WTC11 (cell line): ENCODE results near the gene TMEM255A. TPM values are rescaled to one million over a fixed set of nuclear protein-coding genes. Genes with fewer than 3 reads are reported as not detected.

ENCODE experiments used
- ATAC-seq: fragments of 200-7000 bp; cut with Tn5 transposase; 2 replicates; pipeline ENCODE4 v1.10.0; 2021; ENCODE audit warnings: mild to moderate bottlenecking, moderate library complexity
- CTCF ChIA-PET: fragments of 300-600 bp; sonication (Branson Sonifier 250); formaldehyde crosslinking; loops from one replicate; lab custom pipeline; 2021; ENCODE audit warnings: antibody characterized with exemption; lab: Charles Lee
- POLR2A ChIA-PET: fragments of 350-600 bp; sonication (Branson Sonifier 250); formaldehyde crosslinking; loops from one replicate; lab custom pipeline; 2021; ENCODE audit warnings: antibody characterized with exemption; lab: Charles Lee
- DNase-seq: peaks from one replicate; pipeline ENCODE4 v3.0.0; 2021; ENCODE audit warnings: low spot score
- H3K27ac Mint-ChIP-seq: 2 replicates; pipeline ENCODE4 v1.8.0; 2021; ENCODE audit warnings: mixed read lengths
- H3K27me3 Mint-ChIP-seq: 2 replicates; pipeline ENCODE4 v1.8.0; 2021; ENCODE audit warnings: low read depth, mild to moderate bottlenecking, moderate library complexity, mixed read lengths
- H3K36me3 Mint-ChIP-seq: 2 replicates; pipeline ENCODE4 v1.8.0; 2021; ENCODE audit warnings: mixed read lengths
- H3K4me1 Mint-ChIP-seq: 2 replicates; pipeline ENCODE4 v1.8.0; 2022; ENCODE audit warnings: mixed read lengths
- H3K4me3 Mint-ChIP-seq: 2 replicates; pipeline ENCODE4 v1.8.0; 2021; ENCODE audit warnings: mild to moderate bottlenecking, moderate library complexity, mixed read lengths
- H3K9me3 Mint-ChIP-seq: 2 replicates; pipeline ENCODE4 v1.8.0; 2021; ENCODE audit warnings: mixed read lengths
- CBFB ChIP-seq: sonication (generic); formaldehyde crosslinking; IDR thresholded peaks from 2 replicates; pipeline ENCODE4 v1.8.1; 2022; ENCODE audit warnings: mild to moderate bottlenecking, low read depth, missing genetic modification reagents
- ESRRA ChIP-seq: sonication (generic); formaldehyde crosslinking; IDR thresholded peaks from 2 replicates; pipeline ENCODE4 v1.8.1; 2022; ENCODE audit warnings: mild to moderate bottlenecking, missing genetic modification reagents, borderline replicate concordance
- ETV6 ChIP-seq: sonication (generic); formaldehyde crosslinking; IDR thresholded peaks from 2 replicates; pipeline ENCODE4 v1.8.1; 2022; ENCODE audit warnings: mild to moderate bottlenecking, missing genetic modification reagents
- FOXJ3 ChIP-seq: sonication (generic); formaldehyde crosslinking; IDR thresholded peaks from 2 replicates; pipeline ENCODE4 v1.9.0; 2021; ENCODE audit warnings: missing genetic modification reagents, mild to moderate bottlenecking, borderline replicate concordance
- GRHL2 ChIP-seq: fragments of 250-450 bp; sonication (Bioruptor Pico); IDR thresholded peaks from 2 replicates; pipeline ENCODE4 v1.8.0; 2022; ENCODE audit warnings: mild to moderate bottlenecking, moderate library complexity; ENCODE audit not compliant: insufficient replicate concordance, severe bottlenecking
- IRF2 ChIP-seq: sonication (generic); formaldehyde crosslinking; IDR thresholded peaks from 2 replicates; pipeline ENCODE4 v1.8.0; 2022; ENCODE audit warnings: low read depth, missing genetic modification reagents, borderline replicate concordance
- MYBL2 ChIP-seq: sonication (generic); formaldehyde crosslinking; IDR thresholded peaks from 2 replicates; pipeline ENCODE4 v1.8.1; 2023; ENCODE audit warnings: mild to moderate bottlenecking, moderate library complexity, missing genetic modification reagents
- NR3C1 ChIP-seq: sonication (generic); formaldehyde crosslinking; conservative IDR thresholded peaks from 2 replicates; pipeline ENCODE4 v1.8.1; 2023; ENCODE audit warnings: low read depth, mild to moderate bottlenecking, missing genetic modification reagents
- SMAD4 ChIP-seq: sonication (generic); formaldehyde crosslinking; IDR thresholded peaks from 2 replicates; pipeline ENCODE4 v1.8.0; 2022; ENCODE audit warnings: mild to moderate bottlenecking, missing genetic modification reagents
- SOX15 ChIP-seq: fragments of 250-450 bp; sonication (Bioruptor Pico); IDR thresholded peaks from 2 replicates; pipeline ENCODE4 v1.9.0; 2021; ENCODE audit warnings: mild to moderate bottlenecking
- SP1 ChIP-seq: sonication (generic); formaldehyde crosslinking; conservative IDR thresholded peaks from 2 replicates; pipeline ENCODE4 v1.8.1; 2022; ENCODE audit warnings: missing genetic modification reagents
- TEAD1 ChIP-seq: sonication (generic); formaldehyde crosslinking; IDR thresholded peaks from 2 replicates; pipeline ENCODE4 v1.8.0; 2022; ENCODE audit warnings: mild to moderate bottlenecking, missing genetic modification reagents
- ZNF416 ChIP-seq: fragments of 250-450 bp; sonication (Bioruptor Pico); IDR thresholded peaks from 2 replicates; pipeline ENCODE4 v1.9.0; 2021; ENCODE audit warnings: mild to moderate bottlenecking, inconsistent platforms
- total RNA-seq: library from RNA; stranded (reverse); gene quantifications from 3 replicates; pipeline ENCODE4 v1.2.3, GENCODE V29; 2021
- TF ChIP-seq, protein P1 (sequence below): fragments of 250-450 bp; sonication (Bioruptor Pico); IDR thresholded peaks from 2 replicates; pipeline ENCODE4 v2.1.2; 2022; ENCODE audit warnings: mild to moderate bottlenecking, moderate library complexity
- TF ChIP-seq, protein P2 (sequence below): sonication (generic); formaldehyde crosslinking; IDR thresholded peaks from 2 replicates; pipeline ENCODE4 v1.8.1; 2023; ENCODE audit warnings: mild to moderate bottlenecking, missing genetic modification reagents
- TF ChIP-seq, protein P3 (sequence below): sonication (generic); formaldehyde crosslinking; IDR thresholded peaks from 2 replicates; pipeline ENCODE4 v1.8.1; 2022; ENCODE audit warnings: low read depth, mild to moderate bottlenecking, moderate library complexity, missing genetic modification reagents, borderline replicate concordance
- TF ChIP-seq, protein P4 (sequence below): sonication (generic); formaldehyde crosslinking; IDR thresholded peaks from 2 replicates; pipeline ENCODE4 v1.8.1; 2023; ENCODE audit warnings: mild to moderate bottlenecking, missing genetic modification reagents
- TF ChIP-seq, protein P5 (sequence below): fragments of 250-450 bp; sonication (Bioruptor Pico); IDR thresholded peaks from 2 replicates; pipeline ENCODE4 v1.9.0; 2021; ENCODE audit warnings: mild to moderate bottlenecking
- TF ChIP-seq, protein P6 (sequence below): sonication (generic); formaldehyde crosslinking; IDR thresholded peaks from 2 replicates; pipeline ENCODE4 v1.8.1; 2022; ENCODE audit warnings: mild to moderate bottlenecking, moderate library complexity, missing genetic modification reagents
- TF ChIP-seq, protein P7 (sequence below): sonication (generic); formaldehyde crosslinking; IDR thresholded peaks from 2 replicates; pipeline ENCODE4 v1.8.1; 2022; ENCODE audit warnings: mild to moderate bottlenecking, missing genetic modification reagents, moderate library complexity, borderline replicate concordance

TMEM255A gene
- total RNA-seq, 1 experiment from 2014 or later, result 0.61 TPM

DNA sequence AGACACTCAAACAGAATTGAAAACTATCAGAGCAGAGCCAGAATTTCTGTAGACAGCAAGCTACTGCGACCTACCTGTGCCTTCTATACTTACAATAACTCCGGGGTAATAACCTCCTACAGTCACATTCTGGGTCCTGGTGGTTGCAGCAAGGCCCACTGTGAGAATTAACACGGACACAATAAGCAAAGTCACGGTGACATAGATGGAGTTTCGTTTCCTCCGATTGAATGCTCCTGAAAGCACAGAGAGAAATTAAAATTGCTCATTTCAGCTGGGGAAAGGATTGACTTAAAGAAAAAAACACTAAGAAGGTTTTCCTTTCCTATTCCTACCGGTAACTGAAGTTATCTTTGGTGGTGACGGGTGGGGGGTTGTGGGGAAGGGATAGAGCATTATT, 7.0 kb downstream of the TMEM255A start:
- TF ChIP-seq, protein P1, sequence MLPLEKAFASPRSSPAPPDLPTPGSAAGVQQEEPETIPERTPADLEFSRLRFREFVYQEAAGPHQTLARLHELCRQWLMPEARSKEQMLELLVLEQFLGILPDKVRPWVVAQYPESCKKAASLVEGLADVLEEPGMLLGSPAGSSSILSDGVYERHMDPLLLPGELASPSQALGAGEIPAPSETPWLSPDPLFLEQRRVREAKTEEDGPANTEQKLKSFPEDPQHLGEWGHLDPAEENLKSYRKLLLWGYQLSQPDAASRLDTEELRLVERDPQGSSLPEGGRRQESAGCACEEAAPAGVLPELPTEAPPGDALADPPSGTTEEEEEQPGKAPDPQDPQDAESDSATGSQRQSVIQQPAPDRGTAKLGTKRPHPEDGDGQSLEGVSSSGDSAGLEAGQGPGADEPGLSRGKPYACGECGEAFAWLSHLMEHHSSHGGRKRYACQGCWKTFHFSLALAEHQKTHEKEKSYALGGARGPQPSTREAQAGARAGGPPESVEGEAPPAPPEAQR (CRISPR knock-in tag), result no peak
- TF ChIP-seq CBFB (CRISPR knock-in tag) (no peak), GRHL2 (no peak), FOXJ3 (CRISPR knock-in tag) (no peak), IRF2 (CRISPR knock-in tag) (no peak), TEAD1 (CRISPR knock-in tag) (no peak), ZNF416 (CRISPR knock-in tag) (no peak), SMAD4 (CRISPR knock-in tag) (no peak), ESRRA (no peak), SP1 (CRISPR knock-in tag) (no peak), SOX15 (no peak), MYBL2 (CRISPR knock-in tag) (no peak), ETV6 (CRISPR knock-in tag) (no peak), NR3C1 (no peak)
- TF ChIP-seq, protein P2, sequence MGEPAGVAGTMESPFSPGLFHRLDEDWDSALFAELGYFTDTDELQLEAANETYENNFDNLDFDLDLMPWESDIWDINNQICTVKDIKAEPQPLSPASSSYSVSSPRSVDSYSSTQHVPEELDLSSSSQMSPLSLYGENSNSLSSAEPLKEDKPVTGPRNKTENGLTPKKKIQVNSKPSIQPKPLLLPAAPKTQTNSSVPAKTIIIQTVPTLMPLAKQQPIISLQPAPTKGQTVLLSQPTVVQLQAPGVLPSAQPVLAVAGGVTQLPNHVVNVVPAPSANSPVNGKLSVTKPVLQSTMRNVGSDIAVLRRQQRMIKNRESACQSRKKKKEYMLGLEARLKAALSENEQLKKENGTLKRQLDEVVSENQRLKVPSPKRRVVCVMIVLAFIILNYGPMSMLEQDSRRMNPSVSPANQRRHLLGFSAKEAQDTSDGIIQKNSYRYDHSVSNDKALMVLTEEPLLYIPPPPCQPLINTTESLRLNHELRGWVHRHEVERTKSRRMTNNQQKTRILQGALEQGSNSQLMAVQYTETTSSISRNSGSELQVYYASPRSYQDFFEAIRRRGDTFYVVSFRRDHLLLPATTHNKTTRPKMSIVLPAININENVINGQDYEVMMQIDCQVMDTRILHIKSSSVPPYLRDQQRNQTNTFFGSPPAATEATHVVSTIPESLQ (CRISPR knock-in tag), result no peak
- TF ChIP-seq, protein P3, sequence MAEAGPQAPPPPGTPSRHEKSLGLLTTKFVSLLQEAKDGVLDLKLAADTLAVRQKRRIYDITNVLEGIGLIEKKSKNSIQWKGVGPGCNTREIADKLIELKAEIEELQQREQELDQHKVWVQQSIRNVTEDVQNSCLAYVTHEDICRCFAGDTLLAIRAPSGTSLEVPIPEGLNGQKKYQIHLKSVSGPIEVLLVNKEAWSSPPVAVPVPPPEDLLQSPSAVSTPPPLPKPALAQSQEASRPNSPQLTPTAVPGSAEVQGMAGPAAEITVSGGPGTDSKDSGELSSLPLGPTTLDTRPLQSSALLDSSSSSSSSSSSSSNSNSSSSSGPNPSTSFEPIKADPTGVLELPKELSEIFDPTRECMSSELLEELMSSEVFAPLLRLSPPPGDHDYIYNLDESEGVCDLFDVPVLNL (CRISPR knock-in tag), result no peak
- TF ChIP-seq, protein P4, sequence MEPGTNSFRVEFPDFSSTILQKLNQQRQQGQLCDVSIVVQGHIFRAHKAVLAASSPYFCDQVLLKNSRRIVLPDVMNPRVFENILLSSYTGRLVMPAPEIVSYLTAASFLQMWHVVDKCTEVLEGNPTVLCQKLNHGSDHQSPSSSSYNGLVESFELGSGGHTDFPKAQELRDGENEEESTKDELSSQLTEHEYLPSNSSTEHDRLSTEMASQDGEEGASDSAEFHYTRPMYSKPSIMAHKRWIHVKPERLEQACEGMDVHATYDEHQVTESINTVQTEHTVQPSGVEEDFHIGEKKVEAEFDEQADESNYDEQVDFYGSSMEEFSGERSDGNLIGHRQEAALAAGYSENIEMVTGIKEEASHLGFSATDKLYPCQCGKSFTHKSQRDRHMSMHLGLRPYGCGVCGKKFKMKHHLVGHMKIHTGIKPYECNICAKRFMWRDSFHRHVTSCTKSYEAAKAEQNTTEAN, result no peak
- TF ChIP-seq, protein P5, sequence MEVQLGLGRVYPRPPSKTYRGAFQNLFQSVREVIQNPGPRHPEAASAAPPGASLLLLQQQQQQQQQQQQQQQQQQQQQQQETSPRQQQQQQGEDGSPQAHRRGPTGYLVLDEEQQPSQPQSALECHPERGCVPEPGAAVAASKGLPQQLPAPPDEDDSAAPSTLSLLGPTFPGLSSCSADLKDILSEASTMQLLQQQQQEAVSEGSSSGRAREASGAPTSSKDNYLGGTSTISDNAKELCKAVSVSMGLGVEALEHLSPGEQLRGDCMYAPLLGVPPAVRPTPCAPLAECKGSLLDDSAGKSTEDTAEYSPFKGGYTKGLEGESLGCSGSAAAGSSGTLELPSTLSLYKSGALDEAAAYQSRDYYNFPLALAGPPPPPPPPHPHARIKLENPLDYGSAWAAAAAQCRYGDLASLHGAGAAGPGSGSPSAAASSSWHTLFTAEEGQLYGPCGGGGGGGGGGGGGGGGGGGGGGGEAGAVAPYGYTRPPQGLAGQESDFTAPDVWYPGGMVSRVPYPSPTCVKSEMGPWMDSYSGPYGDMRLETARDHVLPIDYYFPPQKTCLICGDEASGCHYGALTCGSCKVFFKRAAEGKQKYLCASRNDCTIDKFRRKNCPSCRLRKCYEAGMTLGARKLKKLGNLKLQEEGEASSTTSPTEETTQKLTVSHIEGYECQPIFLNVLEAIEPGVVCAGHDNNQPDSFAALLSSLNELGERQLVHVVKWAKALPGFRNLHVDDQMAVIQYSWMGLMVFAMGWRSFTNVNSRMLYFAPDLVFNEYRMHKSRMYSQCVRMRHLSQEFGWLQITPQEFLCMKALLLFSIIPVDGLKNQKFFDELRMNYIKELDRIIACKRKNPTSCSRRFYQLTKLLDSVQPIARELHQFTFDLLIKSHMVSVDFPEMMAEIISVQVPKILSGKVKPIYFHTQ (CRISPR knock-in tag), result no peak
- TF ChIP-seq, protein P6, sequence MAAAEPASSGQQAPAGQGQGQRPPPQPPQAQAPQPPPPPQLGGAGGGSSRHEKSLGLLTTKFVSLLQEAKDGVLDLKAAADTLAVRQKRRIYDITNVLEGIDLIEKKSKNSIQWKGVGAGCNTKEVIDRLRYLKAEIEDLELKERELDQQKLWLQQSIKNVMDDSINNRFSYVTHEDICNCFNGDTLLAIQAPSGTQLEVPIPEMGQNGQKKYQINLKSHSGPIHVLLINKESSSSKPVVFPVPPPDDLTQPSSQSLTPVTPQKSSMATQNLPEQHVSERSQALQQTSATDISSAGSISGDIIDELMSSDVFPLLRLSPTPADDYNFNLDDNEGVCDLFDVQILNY (CRISPR knock-in tag), result no peak
- TF ChIP-seq, protein P7, sequence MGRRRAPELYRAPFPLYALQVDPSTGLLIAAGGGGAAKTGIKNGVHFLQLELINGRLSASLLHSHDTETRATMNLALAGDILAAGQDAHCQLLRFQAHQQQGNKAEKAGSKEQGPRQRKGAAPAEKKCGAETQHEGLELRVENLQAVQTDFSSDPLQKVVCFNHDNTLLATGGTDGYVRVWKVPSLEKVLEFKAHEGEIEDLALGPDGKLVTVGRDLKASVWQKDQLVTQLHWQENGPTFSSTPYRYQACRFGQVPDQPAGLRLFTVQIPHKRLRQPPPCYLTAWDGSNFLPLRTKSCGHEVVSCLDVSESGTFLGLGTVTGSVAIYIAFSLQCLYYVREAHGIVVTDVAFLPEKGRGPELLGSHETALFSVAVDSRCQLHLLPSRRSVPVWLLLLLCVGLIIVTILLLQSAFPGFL (CRISPR knock-in tag), result no peak
- no peak overlapping the region for H3K27ac Mint-ChIP-seq
- ChIA-PET POLR2A (no interaction called here), CTCF (no interaction called here)
- no peak for DNase-seq
- no peaks in the 10 kb centered on the region for H3K9me3 Mint-ChIP-seq
- no peak for ATAC-seq
- H3K27me3 Mint-ChIP-seq, result peaks cover 54% of the 10 kb centered on the region
- no peaks in the 10 kb centered on the region for H3K36me3 Mint-ChIP-seq
- no peak overlapping the region for H3K4me3 Mint-ChIP-seq
- H3K4me1 Mint-ChIP-seq, result peaks cover 47% of the 10 kb centered on the region
